GM21576 (cell line): Measurements from ENCODE around the gene MGAM2.

Source experiments
- ATAC-seq: cut with Tn5 transposase; IDR thresholded peaks from one replicate; pipeline ENCODE4 v1.9.1; 2021; ENCODE audit warnings: mild to moderate bottlenecking, moderate library complexity; ENCODE audit not compliant: unreplicated experiment

Gene MGAM2

GRCh38 chr7:142114207-142114606 is 2.7 kb downstream of the MGAM2 start:
- no peak for ATAC-seq

DNA sequence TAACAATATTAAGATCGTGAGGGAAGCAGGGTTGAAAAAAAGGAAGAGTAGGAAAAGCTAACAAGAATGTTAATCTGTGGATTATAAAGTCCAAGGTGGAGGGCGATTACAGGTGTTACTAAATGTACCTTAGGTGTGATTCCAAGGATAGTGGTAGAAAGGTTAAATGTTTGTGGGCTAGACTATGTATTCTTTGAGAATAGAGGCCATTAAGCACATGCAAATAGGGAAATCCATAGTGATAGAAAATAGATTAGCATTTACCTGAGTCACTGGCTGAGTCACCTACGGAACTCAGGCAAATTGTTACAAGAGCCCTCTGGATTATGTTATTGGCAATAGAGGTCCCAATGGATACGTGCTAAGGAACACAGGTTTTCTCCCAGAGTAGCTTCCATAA is 9.0 kb downstream of the MGAM2 start:
- ATAC-seq = no peak

DNA sequence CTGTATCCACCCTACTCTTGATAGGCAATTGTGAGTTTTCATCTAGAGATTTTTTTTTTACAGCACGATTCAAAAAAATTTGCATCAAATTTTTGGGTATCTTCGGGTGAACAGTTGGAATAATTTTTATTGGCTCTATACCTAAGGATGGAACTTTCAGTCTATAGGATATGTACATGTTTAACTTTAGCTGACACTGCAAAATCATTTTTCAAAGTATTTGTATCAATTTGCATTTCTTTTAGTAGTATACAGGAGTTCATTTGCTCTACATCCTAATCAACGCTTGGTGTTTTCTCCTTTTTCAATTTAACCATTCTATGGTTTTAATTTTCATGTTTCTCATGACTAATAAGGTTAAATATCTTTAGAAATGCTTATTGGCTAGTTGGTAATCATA is 11.7 kb downstream of the MGAM2 start:
- ATAC-seq = no peak

- ATAC-seq = no peak
Observed at GRCh38 chr7:142125256-142125955, 13.9 kb downstream of the MGAM2 start.

DNA sequence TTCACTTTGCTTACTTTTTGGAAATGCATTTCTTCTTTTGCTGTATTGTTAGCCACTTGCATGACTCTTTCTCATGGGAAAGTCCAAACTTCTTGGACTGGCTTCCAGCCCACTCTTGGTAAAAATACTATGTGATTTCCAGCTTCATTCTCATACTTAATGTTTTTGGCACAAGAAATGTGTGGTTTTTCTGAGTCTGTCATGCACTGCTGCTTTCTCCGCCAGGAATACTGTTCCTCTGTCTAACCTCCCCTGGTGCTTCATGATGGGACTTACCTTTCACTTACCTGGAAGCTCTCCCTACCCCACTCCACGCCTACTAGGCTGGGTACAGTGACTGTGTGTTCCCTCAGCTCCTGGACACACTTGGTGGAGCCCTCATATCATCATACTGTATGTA is 18.7 kb downstream of the MGAM2 start:
- ATAC-seq = no peak

GRCh38 chr7:142131439-142132185 is 20.1 kb downstream of the MGAM2 start:
- ATAC-seq = no peak

GRCh38 chr7:142133731-142134148 is 22.2 kb downstream of the MGAM2 start:
- ATAC-seq = no peak

- ATAC-seq = no peak
Observed at GRCh38 chr7:142134909-142135308, 23.4 kb downstream of the MGAM2 start.

GRCh38 chr7:142138996-142139395 is 27.5 kb downstream of the MGAM2 start:
- no peak for ATAC-seq

DNA sequence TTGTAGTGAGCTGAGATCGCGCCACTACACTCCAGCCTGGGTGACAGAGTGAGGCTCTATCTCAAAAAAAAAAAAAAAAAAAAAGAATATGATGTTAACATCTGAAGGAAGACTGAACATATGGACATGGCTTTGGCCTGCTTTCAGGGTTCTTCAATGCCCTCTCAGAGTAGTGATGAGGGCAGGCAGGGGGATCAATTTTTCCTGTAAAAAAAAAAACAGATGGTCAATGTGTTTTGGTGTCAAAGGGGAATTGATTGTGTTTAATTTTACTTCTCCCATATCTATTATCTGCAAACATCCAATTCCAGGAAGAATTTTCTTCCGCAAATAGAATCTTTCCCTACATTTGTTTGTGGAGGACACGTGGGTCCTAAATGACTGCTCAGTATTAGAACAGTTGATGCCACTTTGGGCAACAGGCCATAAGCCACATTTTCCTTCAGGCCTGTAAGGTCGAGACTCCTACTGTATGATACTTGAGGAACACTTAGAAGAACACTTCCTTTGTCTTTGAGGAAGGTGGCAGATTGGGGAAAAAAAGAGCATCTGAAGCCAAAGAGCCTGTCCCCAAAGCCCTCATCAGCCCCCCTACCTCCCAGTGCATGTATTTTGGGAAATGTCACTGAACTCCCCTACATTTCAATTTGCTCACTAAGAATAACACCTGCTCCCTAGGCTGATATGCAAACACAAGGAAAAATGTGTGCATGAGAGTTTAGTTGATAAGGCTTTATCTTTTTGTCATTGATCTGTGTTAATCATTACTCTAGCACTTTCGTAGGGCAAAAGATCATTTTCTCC is 28.3 kb downstream of the MGAM2 start:
- no peak for ATAC-seq

DNA sequence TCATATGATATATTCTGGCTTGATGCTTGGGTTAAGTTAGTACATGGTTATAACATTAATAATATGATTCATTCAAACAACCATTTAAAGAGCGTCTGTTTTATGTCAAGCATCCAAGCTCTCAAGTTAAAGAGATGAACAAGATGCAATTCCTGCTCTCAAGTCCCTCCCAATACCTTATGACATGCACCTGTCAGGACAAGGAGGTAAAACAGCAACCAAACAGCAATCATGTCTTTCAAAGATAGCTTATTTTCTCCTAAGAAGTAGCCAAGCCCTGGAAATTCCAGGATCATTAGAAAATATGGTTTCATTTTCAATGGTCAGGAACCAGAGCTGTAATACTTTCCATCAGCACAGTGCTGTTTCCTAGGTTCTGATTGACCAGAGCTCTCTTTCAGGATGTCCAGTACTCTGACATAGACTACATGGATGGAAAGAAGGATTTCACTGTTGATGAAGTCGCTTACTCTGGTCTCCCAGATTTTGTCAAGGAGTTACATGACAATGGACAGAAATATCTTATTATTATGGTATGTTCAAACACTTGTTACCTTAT is 29.0 kb downstream of the MGAM2 start:
- ATAC-seq = no peak

DNA sequence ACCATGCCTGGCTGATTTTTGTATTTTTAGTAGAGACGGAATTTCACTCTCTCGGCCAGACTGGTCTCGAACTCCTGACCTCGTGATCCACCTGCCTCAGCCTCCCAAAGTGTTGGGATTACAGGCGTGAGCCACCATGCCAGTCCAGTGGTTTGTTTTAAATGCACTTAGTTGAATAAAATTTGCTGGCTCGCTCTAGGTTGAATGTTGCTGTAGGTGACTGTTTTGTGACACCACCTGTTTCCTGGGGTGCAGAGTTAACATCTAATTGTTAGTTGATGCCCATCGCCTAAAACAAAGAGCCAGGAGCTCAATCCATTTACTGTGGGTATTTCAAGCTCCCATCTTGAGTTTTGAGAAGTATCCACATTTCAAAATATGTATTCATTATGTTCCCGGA is 31.2 kb downstream of the MGAM2 start:
- ATAC-seq = no peak

GRCh38 chr7:142146124-142146523 is 34.6 kb downstream of the MGAM2 start:
- no peak for ATAC-seq

GRCh38 chr7:142150356-142150755 is 38.8 kb downstream of the MGAM2 start:
- no peak for ATAC-seq

GRCh38 chr7:142150869-142151268 is 39.4 kb downstream of the MGAM2 start:
- ATAC-seq = no peak

GRCh38 chr7:142152076-142152475 is 40.6 kb downstream of the MGAM2 start:
- ATAC-seq = no peak

- ATAC-seq = no peak
Observed at GRCh38 chr7:142153400-142153799, 41.9 kb downstream of the MGAM2 start.

GRCh38 chr7:142158736-142159496 is 47.4 kb downstream of the MGAM2 start:
- ATAC-seq = no peak

DNA sequence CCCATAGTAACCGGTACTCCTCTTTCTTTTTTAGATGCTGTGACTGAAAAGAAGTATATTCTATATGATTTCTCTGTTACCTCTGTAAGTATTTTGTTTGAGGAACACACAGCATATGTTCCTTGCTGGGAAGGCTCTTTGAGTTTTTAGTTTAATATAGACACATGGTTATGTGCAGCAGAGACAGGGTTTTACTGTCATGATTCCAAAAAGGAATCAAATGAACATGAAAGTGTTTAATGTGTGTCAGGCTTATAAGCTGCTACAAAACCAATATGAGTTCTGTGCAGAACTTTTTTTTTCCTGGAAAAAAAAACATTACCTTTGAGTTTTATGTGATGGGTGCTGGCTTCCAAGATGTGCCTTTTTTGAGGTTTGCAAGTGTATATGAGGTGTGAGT is 50.4 kb downstream of the MGAM2 start:
- ATAC-seq = no peak

DNA sequence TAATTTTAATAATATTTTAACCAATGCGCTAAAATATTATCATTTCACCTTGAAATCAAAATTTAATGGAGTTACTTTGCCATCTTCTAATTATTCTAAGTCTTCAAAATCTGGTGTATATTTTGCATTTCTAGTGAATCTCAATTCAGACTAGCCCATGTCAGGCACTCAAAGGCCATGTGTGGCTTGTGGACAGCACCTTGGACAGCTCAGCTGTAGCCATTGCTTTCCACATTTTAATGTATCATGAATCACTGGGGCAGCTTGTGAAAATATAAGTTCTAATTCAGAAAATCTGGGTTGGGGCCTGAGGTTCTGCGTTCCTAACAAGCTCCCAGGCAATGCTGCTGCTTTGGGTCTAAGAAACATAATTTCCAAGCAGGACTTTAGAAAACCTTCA is 57.2 kb downstream of the MGAM2 start:
- ATAC-seq = no peak

DNA sequence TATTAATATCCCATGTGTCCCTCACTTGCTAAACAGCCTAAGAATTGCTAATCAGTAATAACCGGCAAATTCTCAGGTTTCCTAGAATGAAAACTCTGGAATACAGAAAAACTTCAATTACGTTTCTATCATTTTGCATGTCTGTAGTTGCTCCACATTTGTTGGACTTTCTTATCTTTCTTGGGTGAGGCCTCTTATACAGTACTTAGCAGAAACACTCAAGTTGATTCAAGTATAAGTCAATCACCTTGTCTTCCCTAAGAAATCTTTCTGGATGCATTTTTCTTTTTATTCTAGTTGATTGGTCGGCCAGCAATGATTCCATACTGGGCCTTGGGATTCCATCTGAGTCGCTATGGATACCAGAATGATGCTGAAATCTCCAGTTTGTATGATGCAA is 61.4 kb downstream of the MGAM2 start:
- ATAC-seq = no peak
